ENCODE measurements around the gene DENND1A.

- no peak for TF ChIP-seq CTCF (IDR thresholded peaks at IDR 0.05)
- no peak for TF ChIP-seq CBFB (CRISPR knock-in tag; IDR thresholded peaks at IDR 0.05; ENCODE audit: low read depth)
- TF ChIP-seq AFF4 (CRISPR knock-in tag; IDR thresholded peaks at IDR 0.05; ENCODE audit: borderline replicate concordance) = no peak
- no peak for TF ChIP-seq JUN (CRISPR knock-in tag; IDR thresholded peaks at IDR 0.05)
- no peak for TF ChIP-seq CREB1 (CRISPR knock-in tag; IDR thresholded peaks at IDR 0.05)
- no peak for TF ChIP-seq MAX (CRISPR knock-in tag; IDR thresholded peaks at IDR 0.05)
- no peak for TF ChIP-seq FOXK1 (CRISPR knock-in tag; IDR thresholded peaks at IDR 0.05)
- no peak for TF ChIP-seq NR1H2 (CRISPR knock-in tag; IDR thresholded peaks at IDR 0.05)
- TF ChIP-seq ZBTB21 (CRISPR knock-in tag; IDR thresholded peaks at IDR 0.05; ENCODE audit: borderline replicate concordance) = no peak
- TF ChIP-seq ZNF232 (CRISPR knock-in tag; IDR thresholded peaks at IDR 0.05) = no peak
- TF ChIP-seq USF2 (CRISPR knock-in tag; IDR thresholded peaks at IDR 0.05) = no peak
Observed at GRCh38 chr9:123631862-123632261, 298.1 kb downstream of the DENND1A start.
